Adrenal gland (tissue), 5 donors: ENCODE results near the gene HERC5.

Source experiments
- POLR2A ChIP-seq, 2 donors: fragments of 450-650 bp; IDR thresholded peaks; one replicate each; pipeline ENCODE4 v1.6.1; 2017; ENCODE audit warnings: antibody characterized with exemption in 2 of 2, mild to moderate bottlenecking in 2 of 2, moderate library complexity in 1 of 2
- TF ChIP-seq, protein P1 (sequence below), 6 experiments: fragments of 450-650 bp in 4 of 6; fragments of 200-600 bp in 2 of 6; sonication (generic) in 1 of 6; IDR thresholded peaks; 1 replicate in 5 of 6; 2 replicates in 1 of 6; pipeline versions ENCODE4 v1.5.1 to v1.8.0; 2016 to 2021; ENCODE audit warnings: antibody characterized with exemption in 6 of 6, mild to moderate bottlenecking in 2 of 6, moderate library complexity in 1 of 6
- donor health status: DM: no; HTN: no; CAD: no.

DNA sequence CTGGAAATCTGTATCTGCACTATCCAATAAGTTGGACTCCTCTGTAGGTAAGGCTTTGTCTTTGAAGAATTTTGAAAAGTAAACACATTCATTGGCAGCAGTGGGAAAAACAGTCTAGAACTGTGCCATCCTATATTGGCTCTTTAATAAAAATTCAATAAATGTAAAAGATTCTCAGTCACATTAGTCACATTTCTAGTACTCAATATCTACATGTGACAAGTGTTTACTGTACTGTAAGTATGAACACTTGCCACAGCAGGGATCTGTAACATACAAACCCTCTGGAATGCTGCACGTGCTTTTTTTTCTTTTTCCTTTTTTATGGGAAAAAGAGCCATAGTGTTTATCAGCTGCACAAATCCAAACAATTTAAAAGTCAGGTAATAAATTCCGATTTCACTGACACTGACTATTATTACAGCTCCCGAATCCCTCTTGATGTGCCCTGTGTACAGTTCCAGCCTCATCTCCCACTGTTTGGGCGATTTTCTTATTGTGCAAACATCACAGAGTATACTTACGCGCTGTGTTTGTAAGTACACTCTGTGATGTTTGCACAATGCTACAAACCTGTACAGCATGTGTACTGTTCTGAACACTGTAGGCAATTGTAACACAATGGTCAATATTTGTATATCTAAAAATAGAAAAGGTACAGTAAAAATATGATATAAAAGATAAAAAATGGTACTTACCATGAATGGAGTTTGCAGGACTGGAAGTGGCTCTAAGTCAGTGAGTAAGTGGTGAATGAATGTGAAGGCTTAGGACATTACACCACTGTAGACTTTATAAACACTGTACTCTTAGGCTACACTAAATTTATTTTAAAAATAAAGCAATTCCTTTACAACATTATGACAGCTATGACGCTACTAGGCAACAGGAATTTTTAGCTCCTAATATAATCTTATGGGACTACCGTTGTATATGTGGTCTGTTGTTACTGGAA is 57.9 kb downstream of the HERC5 start:
- TF ChIP-seq, protein P1, sequence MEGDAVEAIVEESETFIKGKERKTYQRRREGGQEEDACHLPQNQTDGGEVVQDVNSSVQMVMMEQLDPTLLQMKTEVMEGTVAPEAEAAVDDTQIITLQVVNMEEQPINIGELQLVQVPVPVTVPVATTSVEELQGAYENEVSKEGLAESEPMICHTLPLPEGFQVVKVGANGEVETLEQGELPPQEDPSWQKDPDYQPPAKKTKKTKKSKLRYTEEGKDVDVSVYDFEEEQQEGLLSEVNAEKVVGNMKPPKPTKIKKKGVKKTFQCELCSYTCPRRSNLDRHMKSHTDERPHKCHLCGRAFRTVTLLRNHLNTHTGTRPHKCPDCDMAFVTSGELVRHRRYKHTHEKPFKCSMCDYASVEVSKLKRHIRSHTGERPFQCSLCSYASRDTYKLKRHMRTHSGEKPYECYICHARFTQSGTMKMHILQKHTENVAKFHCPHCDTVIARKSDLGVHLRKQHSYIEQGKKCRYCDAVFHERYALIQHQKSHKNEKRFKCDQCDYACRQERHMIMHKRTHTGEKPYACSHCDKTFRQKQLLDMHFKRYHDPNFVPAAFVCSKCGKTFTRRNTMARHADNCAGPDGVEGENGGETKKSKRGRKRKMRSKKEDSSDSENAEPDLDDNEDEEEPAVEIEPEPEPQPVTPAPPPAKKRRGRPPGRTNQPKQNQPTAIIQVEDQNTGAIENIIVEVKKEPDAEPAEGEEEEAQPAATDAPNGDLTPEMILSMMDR (IDR thresholded peaks at IDR 0.05): no peak
- no peak for TF ChIP-seq POLR2A (IDR thresholded peaks at IDR 0.05)
